Aorta (tissue), 5 donors: ENCODE measurements around the gene EPHA4. TPM values are rescaled to one million over a fixed set of nuclear protein-coding genes. Genes with fewer than 3 reads are reported as not detected.

Source experiments
- ATAC-seq: fragments of 200-7000 bp; cut with Tn5 transposase; one replicate; pipeline ENCODE4 v1.9.1; 2022; ENCODE audit warnings: moderate library complexity; ENCODE audit not compliant: low FRiP score
- DNase-seq, 2 donors: peaks; one replicate each; pipeline ENCODE4 v3.0.0-alpha.2; 2020
- H3K27ac ChIP-seq, 2 donors: one replicate each; pipeline ENCODE4 v1.5.1; 2013; ENCODE audit warnings: low read length in 2 of 2, mild to moderate bottlenecking in 2 of 2, moderate library complexity in 2 of 2, control low read depth in 1 of 2, inconsistent platforms in 1 of 2, low read depth in 1 of 2
- H3K27me3 ChIP-seq, 2 donors: one replicate each; pipeline ENCODE4 v1.6.1; 2013; ENCODE audit warnings: control low read depth in 1 of 2, low read length in 1 of 2, mild to moderate bottlenecking in 1 of 2, moderate library complexity in 1 of 2; ENCODE audit not compliant: insufficient read depth in 2 of 2, control insufficient read depth in 1 of 2
- H3K36me3 ChIP-seq, 2 donors: one replicate each; pipeline ENCODE4 v1.6.1; 2013; ENCODE audit warnings: control low read depth in 1 of 2, low read length in 1 of 2, mild to moderate bottlenecking in 1 of 2; ENCODE audit not compliant: insufficient read depth in 2 of 2, control insufficient read depth in 1 of 2
- H3K4me1 ChIP-seq, 2 donors: one replicate each; pipeline ENCODE4 v1.6.1; 2013; ENCODE audit warnings: low read length in 2 of 2, control low read depth in 1 of 2, mild to moderate bottlenecking in 1 of 2, moderate library complexity in 1 of 2; ENCODE audit not compliant: insufficient read depth in 2 of 2, control insufficient read depth in 1 of 2
- H3K4me3 ChIP-seq, 2 donors: one replicate each; pipeline ENCODE4 v1.5.1; 2013; ENCODE audit warnings: low read length in 2 of 2, control low read depth in 1 of 2, mild to moderate bottlenecking in 1 of 2
- H3K9me3 ChIP-seq: one replicate; pipeline ENCODE4 v1.6.1; 2013; ENCODE audit warnings: mild to moderate bottlenecking, low read length; ENCODE audit not compliant: control insufficient read depth
- WGBS, 2 donors: extraction: QIAGEN DNeasy Blood & Tissue Kit; methylation state at CpG; one replicate each; pipeline ENCODE4 v1.1.7; 2013; 5-methylcytosine and 5-hydroxymethylcytosine counted together
- intact Hi-C, 2 donors: fragments of 100-400 bp; cut with DNase I; formaldehyde crosslinking; loops; one replicate each; pipeline versions ENCODE4 v1.14.2 to v1.15.0; 2022
- polyA plus RNA-seq, 2 donors: library from polyadenylated mRNA; stranded (reverse); fragments of 200-250 nt; gene quantifications; one replicate each; pipeline ENCODE4 v1.2.3, GENCODE V29; 2013
- total RNA-seq, 2 donors: library from RNA; stranded (reverse); fragmentation: NEBNext Ultra II Directional; extraction: Animal tissue kit (Norgen Biotek cat#: 25700); gene quantifications; one replicate each; pipeline ENCODE4 v1.2.1, GENCODE V29; 2021
- donor health status: healthy with polysubstance abuse.
- donor health status: Bipolar disorder and iron deficiency.
- donor health status: DM: no; HTN: no; CAD: no.
- donor health status: DM: no; HTN: no; CAD: no.
- donor health status: DM: yes; HTN: yes; CAD: no.

Gene EPHA4
- total and polyA plus RNA-seq, 4 donors, result 2.9 to 32.1 (median 12.6) TPM

GRCh38 chr2:221501210-221501882, 70.8 kb downstream of the EPHA4 start:
- ATAC-seq (no peak), DNase-seq (no peak)
- Histone ChIP-seq H3K27me3 (no peaks in the 10 kb centered on the region), H3K4me3 (no peak overlapping the region), H3K4me1 (peaks cover 3 to 4% of the 10 kb centered on the region in 2 donors), H3K9me3 (no peaks in the 10 kb centered on the region), H3K27ac (no peak overlapping the region), H3K36me3 (no peaks in the 10 kb centered on the region)
- 48 to 53% methylated on average over 10 of the region's 10 CpGs for WGBS, 2 donors
- intact Hi-C loops, result no loop called here

GRCh38 chr2:221500501-221501209, 71.4 kb downstream of the EPHA4 start:
- Histone ChIP-seq H3K27ac (no peak overlapping the region), H3K27me3 (no peaks in the 10 kb centered on the region), H3K4me1 (peaks cover 3 to 4% of the 10 kb centered on the region in 2 donors), H3K9me3 (no peaks in the 10 kb centered on the region), H3K36me3 (no peaks in the 10 kb centered on the region), H3K4me3 (no peak overlapping the region)
- WGBS, 2 donors, result 92 to 94% methylated on average over 6 of the region's 6 CpGs
- DNase-seq (no peak), ATAC-seq (no peak)
- intact Hi-C loops, result no loop called here

GRCh38 chr2:221495731-221496130, 76.4 kb downstream of the EPHA4 start:
- WGBS, 2 donors, result 94 to 96% methylated on average over 4 of the region's 4 CpGs

GRCh38 chr2:221494556-221494955, 77.5 kb downstream of the EPHA4 start:
- H3K27me3 ChIP-seq, result no peaks in the 10 kb centered on the region
- no peak overlapping the region for H3K27ac ChIP-seq
- DNase-seq (no peak), ATAC-seq (no peak)
- 97 to 99% methylated on average over 3 of the region's 3 CpGs for WGBS, 2 donors
- H3K9me3 ChIP-seq, result no peaks in the 10 kb centered on the region
- intact Hi-C loops, result no loop called here
- no peak overlapping the region for H3K4me3 ChIP-seq
- no peaks in the 10 kb centered on the region for H3K4me1 ChIP-seq
- no peaks in the 10 kb centered on the region for H3K36me3 ChIP-seq

More at GRCh38 chr2:221495731-221496130, 76.4 kb downstream of the EPHA4 start:
- H3K36me3 ChIP-seq, result no peaks in the 10 kb centered on the region
- H3K27ac ChIP-seq, result no peak overlapping the region
- DNase-seq (no peak), ATAC-seq (no peak)
- H3K4me1 ChIP-seq, result no peaks in the 10 kb centered on the region
- H3K9me3 ChIP-seq, result no peaks in the 10 kb centered on the region
- H3K4me3 ChIP-seq, result no peak overlapping the region
- intact Hi-C loops, result no loop called here
- no peaks in the 10 kb centered on the region for H3K27me3 ChIP-seq

- H3K4me1 ChIP-seq, result no peaks in the 10 kb centered on the region
- H3K27ac ChIP-seq, result no peak overlapping the region
- intact Hi-C loops, result no loop called here
- H3K9me3 ChIP-seq, result no peaks in the 10 kb centered on the region
- ATAC-seq (no peak), DNase-seq (no peak)
- H3K27me3 ChIP-seq, result no peaks in the 10 kb centered on the region
- no peaks in the 10 kb centered on the region for H3K36me3 ChIP-seq
- H3K4me3 ChIP-seq, result no peak overlapping the region
- 95 to 97% methylated on average over 7 of the region's 7 CpGs for WGBS, 2 donors
Measured at GRCh38 chr2:221493391-221493790, 78.7 kb downstream of the EPHA4 start.

GRCh38 chr2:221492636-221493035, 79.5 kb downstream of the EPHA4 start:
- Histone ChIP-seq H3K27me3 (no peaks in the 10 kb centered on the region), H3K27ac (no peak overlapping the region), H3K4me3 (no peak overlapping the region), H3K4me1 (no peaks in the 10 kb centered on the region), H3K9me3 (no peaks in the 10 kb centered on the region), H3K36me3 (no peaks in the 10 kb centered on the region)
- ATAC-seq (no peak), DNase-seq (no peak)
- 91 to 92% methylated on average over 4 of the region's 4 CpGs for WGBS, 2 donors
- intact Hi-C loops, result no loop called here

GRCh38 chr2:221490506-221491060, 81.5 kb downstream of the EPHA4 start:
- Histone ChIP-seq H3K4me3 (no peak overlapping the region), H3K27me3 (no peaks in the 10 kb centered on the region), H3K4me1 (no peaks in the 10 kb centered on the region), H3K27ac (no peak overlapping the region), H3K36me3 (no peaks in the 10 kb centered on the region), H3K9me3 (no peaks in the 10 kb centered on the region)
- intact Hi-C loops, result no loop called here
- ATAC-seq (no peak), DNase-seq (no peak)
- 85 to 87% methylated on average over 3 of the region's 3 CpGs for WGBS, 2 donors

GRCh38 chr2:221488136-221488807, 83.8 kb downstream of the EPHA4 start:
- H3K27me3 ChIP-seq, result no peaks in the 10 kb centered on the region
- 92 to 94% methylated on average over 3 of the region's 3 CpGs for WGBS, 2 donors
- H3K9me3 ChIP-seq, result no peaks in the 10 kb centered on the region
- H3K36me3 ChIP-seq, result no peaks in the 10 kb centered on the region
- no peak for DNase-seq
- no peak for ATAC-seq
- no peak overlapping the region for H3K4me3 ChIP-seq
- H3K27ac ChIP-seq, result no peak overlapping the region
- intact Hi-C loops, result no loop called here
- no peaks in the 10 kb centered on the region for H3K4me1 ChIP-seq
